Lower leg skin (tissue), 3 donors: ENCODE data around the gene ABCC10.

ENCODE experiments used
- CTCF ChIP-seq, 3 donors: fragments of 450-650 bp; IDR thresholded peaks; one replicate each; pipeline ENCODE4 v1.5.1; 2016; ENCODE audit warnings: antibody characterized with exemption in 3 of 3, mild to moderate bottlenecking in 3 of 3, moderate library complexity in 2 of 3
- POLR2A ChIP-seq, 2 donors: fragments of 450-650 bp; IDR thresholded peaks; one replicate each; pipeline ENCODE4 v1.6.1; 2016 to 2017; ENCODE audit warnings: antibody characterized with exemption in 2 of 2, mild to moderate bottlenecking in 1 of 2, moderate library complexity in 1 of 2

- no peak for TF ChIP-seq CTCF (IDR thresholded peaks at IDR 0.05)
- TF ChIP-seq POLR2A (IDR thresholded peaks at IDR 0.05) = no peak
Measured at GRCh38 chr6:43457643-43458042, 30.3 kb downstream of the ABCC10 start.
